Psoas muscle (tissue), 8 donors: Measurements from ENCODE around the gene ONECUT3. TPM values are rescaled to one million over a fixed set of nuclear protein-coding genes. Genes with fewer than 3 reads are reported as not detected.

ENCODE experiments used
- ATAC-seq, 4 donors: fragments of 200-7000 bp; cut with Tn5 transposase; one replicate each; pipeline ENCODE4 v1.9.1; 2020; ENCODE audit warnings: moderate library complexity in 3 of 4, mild to moderate bottlenecking in 2 of 4
- DNase-seq, 2 donors: peaks; one replicate each; pipeline ENCODE4 v3.0.0-alpha.2; 2020
- H3K27ac ChIP-seq: fragments of 200-600 bp; one replicate; pipeline ENCODE4 v1.8.0; 2022
- H3K27me3 ChIP-seq, 3 donors: fragments of 200-600 bp in 1 of 3; one replicate each; pipeline versions ENCODE4 v1.6.1 to v1.8.0; 2013 to 2022; ENCODE audit warnings: low read length in 2 of 3, mild to moderate bottlenecking in 2 of 3, moderate library complexity in 1 of 3; ENCODE audit not compliant: insufficient read depth in 3 of 3
- H3K36me3 ChIP-seq, 2 donors: fragments of 200-600 bp in 1 of 2; one replicate each; pipeline versions ENCODE4 v1.6.1 to v1.8.0; 2013 to 2022; ENCODE audit warnings: low read depth in 1 of 2, mild to moderate bottlenecking in 1 of 2, moderate library complexity in 1 of 2; ENCODE audit not compliant: insufficient read depth in 1 of 2
- H3K4me1 ChIP-seq: fragments of 200-600 bp; one replicate; pipeline ENCODE4 v1.8.0; 2022
- H3K4me3 ChIP-seq: fragments of 200-600 bp; one replicate; pipeline ENCODE4 v1.8.0; 2022; ENCODE audit warnings: mild to moderate bottlenecking
- H3K9me3 ChIP-seq: fragments of 200-600 bp; one replicate; pipeline ENCODE4 v1.8.0; 2022
- WGBS, 3 donors: extraction: QIAGEN DNeasy Blood & Tissue Kit; methylation state at CpG; one replicate each; pipeline versions ENCODE4 v1.1.6 to v1.1.7; 2013; 5-methylcytosine and 5-hydroxymethylcytosine counted together
- intact Hi-C, 2 donors: fragments of 100-400 bp; cut with DNase I; formaldehyde crosslinking; loops; one replicate each; pipeline versions ENCODE4 v1.11.0 to v1.14.2; 2022
- polyA plus RNA-seq, 3 donors: library from polyadenylated mRNA; stranded (reverse); fragments of 200-250 nt; gene quantifications; one replicate each; pipeline ENCODE4 v1.2.3, GENCODE V29; 2013
- total RNA-seq, 4 donors: library from RNA; stranded (reverse); fragmentation: NEBNext Ultra II Directional in 2 of 4; extraction: Animal tissue kit (Norgen Biotek cat#: 25700) in 2 of 4; gene quantifications; one replicate each; pipeline versions ENCODE4 v1.2.1 to v1.2.4, GENCODE V29; 2021 to 2023
- TF ChIP-seq, protein P1 (sequence below): fragments of 200-600 bp; IDR thresholded peaks from one replicate; pipeline ENCODE4 v1.8.0; 2022; ENCODE audit warnings: antibody characterized with exemption
- donor health status: healthy with polysubstance abuse.
- donor health status: DM: no; HTN: no; CAD: no; lungs with moderate emphysema.
- donor health status: Bipolar disorder and iron deficiency.
- donor health status: healthy.
- donor health status: DM: yes; HTN: yes; CAD: no.
- donor health status: DM: no; HTN: no; CAD: no.
- donor health status: DM: no; HTN: no; CAD: no.
- donor health status: DM: yes; HTN: yes; CAD: no.

The ONECUT3 gene
- total and polyA plus RNA-seq, 7 donors = not detected

DNA sequence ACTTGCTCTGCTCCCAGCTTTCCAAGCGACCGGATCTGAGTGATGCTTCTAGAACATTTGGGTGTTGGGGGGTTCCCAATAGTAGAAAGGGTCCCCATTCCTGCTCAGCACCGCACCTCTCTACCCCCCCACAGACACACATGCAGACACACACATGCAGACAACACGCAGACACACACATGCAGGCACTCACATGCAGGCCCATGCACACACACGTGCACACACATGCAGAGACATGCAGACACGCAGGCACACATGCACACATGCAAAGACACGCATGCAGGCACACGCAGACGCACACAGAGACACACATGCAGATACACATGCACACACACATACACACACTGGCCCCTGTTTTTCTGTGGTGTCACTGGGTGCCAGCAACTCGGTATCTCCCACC lies 23.8 kb downstream of the ONECUT3 start:
- ATAC-seq (no peak), DNase-seq (no peak)
- peaks cover 6% of the 10 kb centered on the region for H3K9me3 ChIP-seq
- WGBS, 3 donors = 59 to 75% (median 70%) methylated on average over 10 of the region's 10 CpGs
- TF ChIP-seq, protein P1, sequence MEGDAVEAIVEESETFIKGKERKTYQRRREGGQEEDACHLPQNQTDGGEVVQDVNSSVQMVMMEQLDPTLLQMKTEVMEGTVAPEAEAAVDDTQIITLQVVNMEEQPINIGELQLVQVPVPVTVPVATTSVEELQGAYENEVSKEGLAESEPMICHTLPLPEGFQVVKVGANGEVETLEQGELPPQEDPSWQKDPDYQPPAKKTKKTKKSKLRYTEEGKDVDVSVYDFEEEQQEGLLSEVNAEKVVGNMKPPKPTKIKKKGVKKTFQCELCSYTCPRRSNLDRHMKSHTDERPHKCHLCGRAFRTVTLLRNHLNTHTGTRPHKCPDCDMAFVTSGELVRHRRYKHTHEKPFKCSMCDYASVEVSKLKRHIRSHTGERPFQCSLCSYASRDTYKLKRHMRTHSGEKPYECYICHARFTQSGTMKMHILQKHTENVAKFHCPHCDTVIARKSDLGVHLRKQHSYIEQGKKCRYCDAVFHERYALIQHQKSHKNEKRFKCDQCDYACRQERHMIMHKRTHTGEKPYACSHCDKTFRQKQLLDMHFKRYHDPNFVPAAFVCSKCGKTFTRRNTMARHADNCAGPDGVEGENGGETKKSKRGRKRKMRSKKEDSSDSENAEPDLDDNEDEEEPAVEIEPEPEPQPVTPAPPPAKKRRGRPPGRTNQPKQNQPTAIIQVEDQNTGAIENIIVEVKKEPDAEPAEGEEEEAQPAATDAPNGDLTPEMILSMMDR = no peak
- H3K4me3 ChIP-seq = no peak overlapping the region
- peaks cover 0 to 85% (median 54%) of the 10 kb centered on the region in 3 donors for H3K27me3 ChIP-seq
- intact Hi-C loops = no loop called here
- H3K4me1 ChIP-seq = no peaks in the 10 kb centered on the region
- no peaks in the 10 kb centered on the region for H3K36me3 ChIP-seq
- no peak overlapping the region for H3K27ac ChIP-seq

DNA sequence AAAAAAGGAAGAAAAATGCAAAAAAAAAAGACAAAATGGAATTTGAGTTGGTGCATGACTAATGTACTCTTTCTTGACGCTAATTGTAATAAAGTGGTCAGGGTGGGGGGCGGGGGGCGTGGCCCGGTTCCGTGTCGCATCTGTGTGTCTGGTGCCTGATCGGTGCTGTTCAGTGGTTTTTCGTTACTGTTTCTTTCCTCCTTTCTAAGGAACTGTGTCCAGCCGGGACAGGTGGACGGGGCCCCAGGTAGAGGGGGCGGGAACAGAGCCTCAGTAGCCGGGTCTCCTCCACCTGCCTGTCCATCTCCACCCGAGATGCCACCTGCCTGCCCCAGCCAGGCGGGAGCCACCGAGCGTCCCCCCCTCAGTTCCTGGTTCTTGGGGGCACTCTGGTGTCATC lies 26.3 kb downstream of the ONECUT3 start:
- no peak overlapping the region for H3K4me3 ChIP-seq
- H3K9me3 ChIP-seq = peaks cover 6% of the 10 kb centered on the region
- H3K36me3 ChIP-seq = no peaks in the 10 kb centered on the region
- H3K27ac ChIP-seq = no peak overlapping the region
- 25 to 29% (median 27%) methylated on average over 14 to 16 of the region's 16 CpGs for WGBS, 3 donors
- intact Hi-C loops = no loop called here
- ATAC-seq = no peak
- TF ChIP-seq, protein P1 = no peak
- H3K4me1 ChIP-seq = no peaks in the 10 kb centered on the region
- peaks cover 0 to 88% (median 56%) of the 10 kb centered on the region in 3 donors for H3K27me3 ChIP-seq
- no peak for DNase-seq

DNA sequence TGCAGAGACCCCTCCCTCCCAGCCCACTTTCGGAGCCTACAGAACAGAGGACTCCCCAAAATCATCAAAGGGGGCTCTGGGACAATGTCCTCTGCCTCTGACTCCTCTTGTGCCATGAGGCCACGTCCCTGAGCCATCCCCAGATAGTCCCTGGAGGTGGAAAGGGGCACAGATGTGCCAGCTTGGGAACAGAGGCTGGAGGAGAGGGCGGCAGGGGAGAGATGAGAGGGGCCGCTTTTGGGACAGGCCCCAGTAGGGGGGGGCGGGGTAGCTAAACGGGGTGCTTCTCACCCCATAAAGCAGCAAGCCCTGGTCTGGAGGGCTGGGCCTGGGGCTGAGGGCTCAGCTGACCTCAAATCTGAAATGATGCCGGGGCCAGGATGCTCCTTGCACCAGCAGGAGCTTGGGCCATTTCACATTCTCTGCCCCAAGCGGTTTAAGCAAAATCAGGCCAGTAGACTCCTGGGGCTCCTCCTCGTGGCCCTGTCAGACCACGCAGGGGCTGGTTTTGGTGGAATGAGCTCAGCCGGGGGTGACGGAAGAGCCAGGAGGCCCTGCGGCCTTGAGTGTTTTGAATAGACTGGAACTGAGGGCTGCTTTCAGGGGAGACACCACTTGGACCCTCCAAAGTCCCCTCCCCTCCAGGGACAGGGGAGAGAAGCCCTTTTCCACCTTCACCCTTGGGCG lies 27.1 kb downstream of the ONECUT3 start:
- peaks cover 6% of the 10 kb centered on the region for H3K9me3 ChIP-seq
- intact Hi-C loops = loop anchor here in 1 of 2 donors (10.0 kb wide), 1 partner anchor 106 kb away; no protein-coding TSS in a partner anchor
- peaks cover 0 to 87% (median 48%) of the 10 kb centered on the region in 3 donors for H3K27me3 ChIP-seq
- WGBS, 3 donors = 47 to 48% (median 47%) methylated on average over 14 of the region's 14 CpGs
- no peaks in the 10 kb centered on the region for H3K4me1 ChIP-seq
- TF ChIP-seq, protein P1 = no peak
- ATAC-seq = no peak
- H3K4me3 ChIP-seq = no peak overlapping the region
- no peak for DNase-seq
- H3K27ac ChIP-seq = no peak overlapping the region
- no peaks in the 10 kb centered on the region for H3K36me3 ChIP-seq

DNA sequence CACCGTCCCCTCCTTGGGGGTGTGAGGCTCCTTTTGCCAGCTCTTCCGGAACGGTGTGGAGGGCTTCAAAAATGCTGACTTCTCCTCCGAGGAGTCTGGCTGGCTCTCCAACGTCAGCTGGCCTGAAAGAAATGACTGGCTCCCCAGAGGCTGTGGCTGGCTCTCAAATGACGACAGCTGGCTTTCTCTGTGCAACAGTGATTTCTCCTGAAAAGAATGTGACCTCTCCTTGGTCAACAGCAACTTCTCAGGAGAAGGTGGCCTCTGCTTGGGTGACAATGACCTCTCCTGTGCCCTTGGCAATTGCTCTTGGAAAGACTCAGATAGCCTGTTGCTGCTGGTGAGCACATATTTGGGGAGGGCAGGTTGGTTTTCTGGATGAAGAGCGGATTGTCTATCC lies 29.2 kb downstream of the ONECUT3 start:
- TF ChIP-seq, protein P1 = no peak
- H3K4me3 ChIP-seq = no peak overlapping the region

More for the DNA sequence above, 29.2 kb downstream of the ONECUT3 start:
- no peak overlapping the region for H3K27ac ChIP-seq
- no peaks in the 10 kb centered on the region for H3K36me3 ChIP-seq
- no peaks in the 10 kb centered on the region for H3K4me1 ChIP-seq
- peaks cover 6% of the 10 kb centered on the region for H3K9me3 ChIP-seq
- H3K27me3 ChIP-seq = peaks cover 0 to 67% (median 36%) of the 10 kb centered on the region in 3 donors
- no peak for DNase-seq
- intact Hi-C loops = loop anchor here in 1 of 2 donors (10.0 kb wide), 1 partner anchor 108 kb away; no protein-coding TSS in a partner anchor
- no peak for ATAC-seq
- 23 to 32% (median 25%) methylated on average over 7 of the region's 7 CpGs for WGBS, 3 donors
